Panc1 (cell line): ENCODE results near the gene RFX5. TPM values are rescaled to one million over a fixed set of nuclear protein-coding genes. Genes with fewer than 3 reads are reported as not detected.
A peak's percentile ranks its signal among the peaks of the same experiment; 100 is the strongest.

ENCODE experiments used
- ATAC-seq: fragments of 200-7000 bp; cut with Tn5 transposase; 2 replicates; pipeline ENCODE4 v1.9.1; 2020; ENCODE audit warnings: mild to moderate bottlenecking, moderate library complexity
- BruUV-seq: library from RNA; stranded (reverse); fragments of 400-500 nt; replicated peaks from 2 replicates; lab custom pipeline; 2021; lab: Mats Ljungman, UMichigan
- CTCF ChIA-PET: fragments of 300-600 bp; sonication (Branson Sonifier 250); formaldehyde crosslinking; loops from one replicate; lab custom pipeline; 2022; ENCODE audit warnings: antibody characterized with exemption; lab: Charles Lee
- POLR2A ChIA-PET: fragments of 300-600 bp; sonication (Branson Sonifier 250); formaldehyde crosslinking; loops from one replicate; lab custom pipeline; 2022; ENCODE audit warnings: antibody characterized with exemption; lab: Charles Lee
- DNase-seq: peaks from one replicate; pipeline ENCODE4 v3.0.0-alpha.2; 2010; ENCODE audit warnings: low read depth, low spot score
- H3K27ac ChIP-seq: 2 replicates; pipeline ENCODE4 v1.5.1; 2011; ENCODE audit warnings: mild to moderate bottlenecking, low read length, inconsistent platforms
- H3K27me3 ChIP-seq: fragments of 200-500 bp; sonication (Bioruptor generic); 2 replicates; pipeline ENCODE4 v1.6.0; 2014; ENCODE audit warnings: low read length, inconsistent platforms; ENCODE audit not compliant: control insufficient read depth, insufficient read depth
- H3K36me3 ChIP-seq: fragments of 200-500 bp; sonication (Bioruptor generic); 2 replicates; pipeline ENCODE4 v1.5.1; 2014; ENCODE audit warnings: inconsistent platforms, mild to moderate bottlenecking, low read length, moderate library complexity; ENCODE audit not compliant: control insufficient read depth, insufficient read depth
- H3K4me1 ChIP-seq: 2 replicates; pipeline ENCODE4 v1.5.1; 2011; ENCODE audit warnings: inconsistent platforms, mild to moderate bottlenecking, low read length, moderate library complexity; ENCODE audit not compliant: control insufficient read depth, insufficient read depth
- H3K4me3 ChIP-seq, 2 experiments: 2 replicates each; pipeline ENCODE4 v1.5.1; 2011 to 2012; ENCODE audit warnings: low read depth in 2 of 2, low read length in 2 of 2, mild to moderate bottlenecking in 2 of 2, inconsistent platforms in 1 of 2, moderate library complexity in 1 of 2
- H3K9me3 ChIP-seq: fragments of 200-500 bp; sonication (Bioruptor generic); 2 replicates; pipeline ENCODE4 v1.5.1; 2014; ENCODE audit warnings: low read depth, mild to moderate bottlenecking, inconsistent platforms, low read length, moderate library complexity; ENCODE audit not compliant: control insufficient read depth, insufficient read depth
- POLR2AphosphoS5 ChIP-seq: IDR thresholded peaks from 2 replicates; pipeline ENCODE4 v1.6.1; 2012; ENCODE audit warnings: mild to moderate bottlenecking, low read depth, low read length, moderate library complexity
- SIN3A ChIP-seq: IDR thresholded peaks from 2 replicates; pipeline ENCODE4 v1.6.1; 2012; ENCODE audit warnings: low read depth, mild to moderate bottlenecking, low read length, moderate library complexity, borderline replicate concordance; ENCODE audit not compliant: insufficient read depth
- TCF7L2 ChIP-seq: IDR thresholded peaks from 2 replicates; pipeline ENCODE4 v1.6.1; 2011; ENCODE audit warnings: mild to moderate bottlenecking, low read depth, low read length, inconsistent platforms
- in situ Hi-C: cut with HindIII; loops from 2 replicates; pipeline ENCODE4 v1.10.0; 2016; ENCODE audit warnings: low sequenced_read_pairs, low pct_unique_long_range_greater_than_20kb
- intact Hi-C: fragments of 100-400 bp; cut with micrococcal nuclease; formaldehyde crosslinking; loops from one replicate; pipeline ENCODE4 v1.10.0; 2022; ENCODE audit not compliant: unreplicated experiment
- total RNA-seq: library from RNA; stranded (reverse); gene quantifications from one replicate; pipeline ENCODE4 v1.2.1, GENCODE V29; 2021; ENCODE audit not compliant: unreplicated experiment
- TF ChIP-seq, protein P1 (sequence below), 2 experiments: IDR thresholded peaks; 2 replicates each; pipeline ENCODE4 v1.6.1; 2011 to 2012; ENCODE audit warnings: low read depth in 2 of 2, control low read depth in 1 of 2, low read length in 1 of 2, mild to moderate bottlenecking in 1 of 2, moderate library complexity in 1 of 2; ENCODE audit not compliant: insufficient read depth in 1 of 2
- TF ChIP-seq, protein P2 (sequence below): fragments of 450-650 bp; IDR thresholded peaks from 2 replicates; pipeline ENCODE4 v1.5.1; 2017; ENCODE audit warnings: mild to moderate bottlenecking

RFX5 gene
- total RNA-seq, 1 experiment from 2014 or later = 75.5 TPM

DNA sequence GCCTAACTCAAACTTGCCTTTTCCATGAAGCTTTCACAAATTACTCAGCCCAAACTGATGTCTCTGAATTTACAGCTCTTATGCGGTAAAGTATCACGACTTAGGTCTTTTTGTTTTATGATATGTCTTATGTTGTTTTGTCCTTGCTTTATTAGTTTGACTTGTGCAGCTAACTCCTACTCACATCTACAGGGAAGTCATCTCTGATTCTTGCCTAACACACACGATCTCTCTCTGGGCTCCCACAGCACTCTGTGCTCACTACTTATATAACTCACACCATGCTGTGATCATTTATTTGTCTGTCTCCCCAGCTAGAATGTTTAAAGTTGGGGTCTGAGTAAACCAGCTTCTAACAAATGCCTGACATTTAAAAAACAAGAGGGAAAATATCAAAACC lies 10.5 kb downstream of the RFX5 start:
- ChIA-PET POLR2A (no interaction called here), CTCF (interaction anchor here (0.6 kb wide), 1 partner anchor 36 kb away, joined by 3 read pairs; no protein-coding TSS in a partner anchor)
- no peak for DNase-seq
- no peaks in the 10 kb centered on the region for H3K27me3 ChIP-seq
- H3K9me3 ChIP-seq = no peaks in the 10 kb centered on the region
- H3K36me3 ChIP-seq = no peaks in the 10 kb centered on the region
- intact Hi-C loops (no loop called here), in situ Hi-C loops (no loop called here)
- no peak for TF ChIP-seq SIN3A
- TF ChIP-seq TCF7L2 = no peak
- TF ChIP-seq, protein P1, sequence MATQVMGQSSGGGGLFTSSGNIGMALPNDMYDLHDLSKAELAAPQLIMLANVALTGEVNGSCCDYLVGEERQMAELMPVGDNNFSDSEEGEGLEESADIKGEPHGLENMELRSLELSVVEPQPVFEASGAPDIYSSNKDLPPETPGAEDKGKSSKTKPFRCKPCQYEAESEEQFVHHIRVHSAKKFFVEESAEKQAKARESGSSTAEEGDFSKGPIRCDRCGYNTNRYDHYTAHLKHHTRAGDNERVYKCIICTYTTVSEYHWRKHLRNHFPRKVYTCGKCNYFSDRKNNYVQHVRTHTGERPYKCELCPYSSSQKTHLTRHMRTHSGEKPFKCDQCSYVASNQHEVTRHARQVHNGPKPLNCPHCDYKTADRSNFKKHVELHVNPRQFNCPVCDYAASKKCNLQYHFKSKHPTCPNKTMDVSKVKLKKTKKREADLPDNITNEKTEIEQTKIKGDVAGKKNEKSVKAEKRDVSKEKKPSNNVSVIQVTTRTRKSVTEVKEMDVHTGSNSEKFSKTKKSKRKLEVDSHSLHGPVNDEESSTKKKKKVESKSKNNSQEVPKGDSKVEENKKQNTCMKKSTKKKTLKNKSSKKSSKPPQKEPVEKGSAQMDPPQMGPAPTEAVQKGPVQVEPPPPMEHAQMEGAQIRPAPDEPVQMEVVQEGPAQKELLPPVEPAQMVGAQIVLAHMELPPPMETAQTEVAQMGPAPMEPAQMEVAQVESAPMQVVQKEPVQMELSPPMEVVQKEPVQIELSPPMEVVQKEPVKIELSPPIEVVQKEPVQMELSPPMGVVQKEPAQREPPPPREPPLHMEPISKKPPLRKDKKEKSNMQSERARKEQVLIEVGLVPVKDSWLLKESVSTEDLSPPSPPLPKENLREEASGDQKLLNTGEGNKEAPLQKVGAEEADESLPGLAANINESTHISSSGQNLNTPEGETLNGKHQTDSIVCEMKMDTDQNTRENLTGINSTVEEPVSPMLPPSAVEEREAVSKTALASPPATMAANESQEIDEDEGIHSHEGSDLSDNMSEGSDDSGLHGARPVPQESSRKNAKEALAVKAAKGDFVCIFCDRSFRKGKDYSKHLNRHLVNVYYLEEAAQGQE (IDR thresholded peaks at IDR 0.05; ENCODE audit: insufficient read depth in 1 of 2, low read depth in 2 of 2, low read length in 1 of 2) = no peak
- TF ChIP-seq, protein P2, sequence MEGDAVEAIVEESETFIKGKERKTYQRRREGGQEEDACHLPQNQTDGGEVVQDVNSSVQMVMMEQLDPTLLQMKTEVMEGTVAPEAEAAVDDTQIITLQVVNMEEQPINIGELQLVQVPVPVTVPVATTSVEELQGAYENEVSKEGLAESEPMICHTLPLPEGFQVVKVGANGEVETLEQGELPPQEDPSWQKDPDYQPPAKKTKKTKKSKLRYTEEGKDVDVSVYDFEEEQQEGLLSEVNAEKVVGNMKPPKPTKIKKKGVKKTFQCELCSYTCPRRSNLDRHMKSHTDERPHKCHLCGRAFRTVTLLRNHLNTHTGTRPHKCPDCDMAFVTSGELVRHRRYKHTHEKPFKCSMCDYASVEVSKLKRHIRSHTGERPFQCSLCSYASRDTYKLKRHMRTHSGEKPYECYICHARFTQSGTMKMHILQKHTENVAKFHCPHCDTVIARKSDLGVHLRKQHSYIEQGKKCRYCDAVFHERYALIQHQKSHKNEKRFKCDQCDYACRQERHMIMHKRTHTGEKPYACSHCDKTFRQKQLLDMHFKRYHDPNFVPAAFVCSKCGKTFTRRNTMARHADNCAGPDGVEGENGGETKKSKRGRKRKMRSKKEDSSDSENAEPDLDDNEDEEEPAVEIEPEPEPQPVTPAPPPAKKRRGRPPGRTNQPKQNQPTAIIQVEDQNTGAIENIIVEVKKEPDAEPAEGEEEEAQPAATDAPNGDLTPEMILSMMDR = no peak
- TF ChIP-seq POLR2AphosphoS5 = no peak
- no peak overlapping the region for H3K27ac ChIP-seq
- BruUV-seq = TSS peak; percentile 52
- H3K4me3 ChIP-seq = no peak overlapping the region
- H3K4me1 ChIP-seq = peaks cover 5% of the 10 kb centered on the region; the same call in 1 of the 2 replicates
- ATAC-seq = no peak

DNA sequence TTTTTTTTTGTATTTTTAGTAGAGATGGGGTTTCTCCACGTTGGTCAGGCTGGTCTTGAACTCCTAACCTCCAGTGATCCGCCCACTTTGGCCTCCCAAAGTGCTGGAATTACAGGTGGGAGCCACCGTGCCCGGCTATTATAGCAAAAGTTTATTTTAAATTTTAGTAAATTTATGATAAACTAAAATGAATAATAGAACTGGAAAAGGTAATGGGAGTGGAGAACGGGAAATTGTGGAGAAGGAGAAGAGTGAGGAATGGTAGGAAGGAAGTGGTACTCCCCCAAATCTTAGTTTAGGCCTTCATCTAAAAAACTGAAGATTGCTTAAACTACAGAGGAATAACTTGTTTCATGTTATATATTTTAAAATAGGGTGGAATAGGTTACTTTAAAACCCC lies 12.2 kb downstream of the RFX5 start:
- POLR2A ChIA-PET = no interaction called here
- no peaks in the 10 kb centered on the region for H3K27me3 ChIP-seq
- CTCF ChIA-PET = no interaction called here
- H3K36me3 ChIP-seq = no peaks in the 10 kb centered on the region
- DNase-seq = no peak
- no peak overlapping the region for H3K4me3 ChIP-seq
- no peak for ATAC-seq
- no peak overlapping the region for H3K27ac ChIP-seq
- no TSS peak for BruUV-seq
- H3K9me3 ChIP-seq = no peaks in the 10 kb centered on the region
- no peaks in the 10 kb centered on the region for H3K4me1 ChIP-seq
- TF ChIP-seq TCF7L2 (no peak), POLR2AphosphoS5 (no peak), SIN3A (no peak)
- TF ChIP-seq, protein P1 (IDR thresholded peaks at IDR 0.05; ENCODE audit: insufficient read depth in 1 of 2, low read depth in 2 of 2, low read length in 1 of 2) = no peak
- TF ChIP-seq, protein P2 = no peak
- intact Hi-C loops (no loop called here), in situ Hi-C loops (no loop called here)
